Fibroblast of lung (primary cell): ENCODE data around the gene WIPF1.

Source experiments
- CTCF ChIP-seq, 2 donors: IDR thresholded peaks in 1 of 2; conservative IDR thresholded peaks in 1 of 2; 1 replicate in 1 of 2; 2 replicates in 1 of 2; pipeline ENCODE4 v1.5.1; 2011 to 2012; ENCODE audit warnings: low read length in 2 of 2, control low read depth in 1 of 2, inconsistent platforms in 1 of 2, low read depth in 1 of 2, mild to moderate bottlenecking in 1 of 2
- EZH2 ChIP-seq: IDR thresholded peaks from 2 replicates; pipeline ENCODE4 v1.5.1; 2012; ENCODE audit warnings: low read length, control low read depth, mild to moderate bottlenecking; ENCODE audit errors: missing control alignments

GRCh38 chr2:174634130-174635014, 36.8 kb upstream of the WIPF1 start:
- TF ChIP-seq CTCF (conservative IDR thresholded peaks at IDR 0.05 in 1 of 2, IDR thresholded peaks at IDR 0.05 in 1 of 2; ENCODE audit: low read depth in 1 of 2, low read length in 2 of 2) (no peak), EZH2 (no peak)
